ENCODE results near the gene KAZALD1. TPM values are rescaled to one million over a fixed set of nuclear protein-coding genes. Genes with fewer than 3 reads are reported as not detected.

KAZALD1 gene
- total RNA-seq, 1 experiment from 2014 or later, result 31.3 TPM

DNA sequence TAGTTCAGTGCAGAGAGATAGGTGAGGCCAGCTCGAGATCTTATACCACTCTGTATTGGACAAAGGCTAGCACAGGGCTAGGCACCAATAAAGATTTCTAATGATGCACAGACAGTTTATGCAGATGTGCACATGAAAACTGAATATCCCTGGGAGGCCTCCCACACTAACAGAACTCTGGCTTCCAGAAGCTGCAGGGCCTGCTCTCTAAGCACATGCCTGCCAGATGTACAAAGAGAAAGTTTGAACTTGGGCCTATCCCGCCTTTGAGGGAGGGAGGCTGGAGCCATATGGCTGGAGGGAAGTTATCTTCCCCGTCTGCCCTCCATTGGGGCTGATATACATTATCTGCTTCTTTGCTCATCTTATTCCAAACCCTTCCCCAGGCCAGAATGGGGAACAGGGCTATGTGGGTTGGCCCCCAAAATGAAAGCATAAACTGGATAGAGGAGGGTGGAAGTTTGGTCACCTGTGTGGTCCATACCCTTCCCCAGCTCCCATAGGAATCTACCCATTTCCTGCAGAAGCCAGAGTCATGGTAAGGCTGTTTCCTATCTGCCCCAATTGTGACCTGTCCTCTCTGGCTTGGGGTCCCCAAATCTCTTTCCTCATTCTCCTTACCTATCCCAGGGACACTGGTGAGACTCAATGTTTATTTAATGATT lies 3.8 kb downstream of the KAZALD1 start:
- no peak for DNase-seq (ENCODE audit: extremely low read depth, low read depth)

DNA sequence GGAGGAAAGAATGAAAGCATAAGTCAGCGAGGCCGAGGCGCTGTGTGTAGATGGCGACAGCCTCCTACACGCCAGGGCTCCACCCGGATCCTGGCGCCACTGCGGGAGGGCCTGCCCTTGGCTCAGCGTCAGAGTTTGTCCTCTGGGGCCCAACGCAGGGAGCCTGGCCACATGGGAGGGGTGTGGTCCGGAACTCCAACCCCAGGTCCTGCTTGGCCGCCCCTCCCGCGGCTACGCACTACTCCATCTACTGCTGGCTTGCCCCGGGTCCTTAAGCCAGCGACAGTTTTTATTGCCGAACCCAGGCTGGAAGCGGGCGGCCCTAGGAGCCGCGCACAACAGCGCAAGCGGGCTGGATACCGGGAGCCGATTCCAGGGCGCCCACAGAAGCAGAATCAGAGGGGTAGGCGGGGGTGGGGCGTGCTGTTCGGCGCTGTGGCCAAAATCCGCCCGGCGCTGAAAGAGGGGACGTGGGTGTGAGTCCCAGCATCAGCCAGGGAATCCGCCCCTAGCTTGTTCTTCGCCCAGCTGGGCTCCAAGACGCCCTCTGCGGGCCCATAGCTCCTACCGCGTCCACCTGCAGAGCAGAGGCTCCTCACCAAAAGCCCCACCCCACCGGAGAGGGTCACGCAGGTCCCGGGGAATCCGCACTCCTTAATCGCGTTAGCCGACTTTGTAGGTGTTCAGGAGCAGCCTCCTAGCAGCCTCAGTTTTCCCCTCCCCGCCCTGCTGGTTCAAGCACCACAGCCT lies 4.5 kb downstream of the KAZALD1 start:
- DNase-seq (ENCODE audit: extremely low read depth, low read depth), result peak; percentile 92

DNA sequence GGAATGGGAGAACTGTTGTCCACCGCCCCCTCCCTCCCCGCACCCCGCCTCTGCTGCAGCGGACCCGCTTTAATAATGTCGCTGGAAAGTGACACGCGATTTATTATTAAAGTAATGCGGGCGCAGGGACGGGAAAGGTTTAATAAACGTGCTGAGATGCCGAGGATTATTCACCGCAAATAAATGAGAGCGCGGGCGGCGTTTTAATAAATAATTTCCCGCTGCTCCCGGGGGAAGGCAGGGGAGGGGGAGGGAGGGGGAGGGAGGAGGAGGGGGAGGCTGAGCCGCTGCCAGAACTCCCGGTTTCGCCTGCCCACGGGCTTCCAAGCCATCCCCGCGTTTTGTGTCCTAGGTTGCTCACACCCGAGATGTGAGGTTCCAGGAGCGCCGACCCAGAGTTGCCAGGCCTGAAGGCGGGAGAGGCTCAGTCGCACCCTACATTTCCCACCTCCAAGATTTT lies 5.1 kb downstream of the KAZALD1 start:
- DNase-seq (ENCODE audit: extremely low read depth, low read depth), result no peak

DNA sequence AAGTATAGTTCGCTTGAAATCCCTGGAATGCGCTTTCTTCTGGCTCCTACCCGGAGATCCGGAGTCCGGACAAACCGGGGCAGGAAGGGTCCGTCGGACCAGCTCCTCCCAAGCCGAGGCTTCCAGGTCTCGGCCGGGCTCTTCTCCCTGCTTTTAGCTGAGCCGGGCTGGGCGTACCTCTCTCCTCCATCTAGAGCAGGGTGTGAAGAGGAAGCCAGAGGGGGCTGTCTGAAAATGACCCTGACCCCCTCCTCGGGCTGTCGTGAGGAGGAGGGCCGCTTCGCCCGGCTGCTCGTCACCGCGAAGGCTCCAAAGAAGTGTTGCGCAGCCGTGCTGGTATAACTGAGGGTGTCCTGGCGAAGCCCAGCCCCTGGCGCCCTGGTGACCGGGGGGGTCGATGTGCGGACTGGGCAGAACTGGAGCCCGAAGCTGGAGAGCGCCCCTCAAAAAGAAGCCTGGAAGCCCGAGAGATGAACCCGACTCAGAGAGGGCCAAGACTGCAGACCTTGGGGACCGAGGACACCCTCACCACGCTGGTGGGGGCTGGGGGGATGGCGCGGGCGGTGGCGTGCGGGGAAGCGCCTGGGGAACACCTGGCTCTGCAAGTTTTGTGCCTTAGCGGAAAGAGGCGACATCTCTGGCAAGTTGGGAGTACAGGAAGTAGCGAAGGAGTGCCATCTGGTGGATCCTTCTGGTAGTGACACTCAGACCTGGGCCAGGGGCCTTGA lies 5.7 kb downstream of the KAZALD1 start:
- peak; percentile 82 for DNase-seq (ENCODE audit: extremely low read depth, low read depth)

DNA sequence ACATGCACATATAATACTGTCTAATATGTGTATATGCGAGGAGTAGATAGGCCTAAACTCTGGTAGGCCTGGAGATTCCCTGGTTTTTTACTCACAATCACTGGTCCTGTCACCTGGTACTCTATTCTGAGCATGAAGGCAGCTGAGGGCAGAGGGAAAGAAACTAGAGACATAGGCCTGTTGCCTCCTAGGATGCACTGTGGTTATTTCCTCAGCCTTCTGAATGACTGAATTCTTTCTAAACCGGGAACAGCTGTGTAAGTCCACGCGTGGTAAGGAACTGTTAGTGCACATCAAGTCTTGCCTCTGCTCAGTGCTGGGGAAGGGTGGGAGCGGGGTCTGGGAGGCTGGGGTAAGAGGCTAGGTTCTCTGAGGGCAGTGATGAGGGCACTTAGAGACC lies 7.7 kb downstream of the KAZALD1 start:
- no peak for DNase-seq (ENCODE audit: extremely low read depth, low read depth)

DNA sequence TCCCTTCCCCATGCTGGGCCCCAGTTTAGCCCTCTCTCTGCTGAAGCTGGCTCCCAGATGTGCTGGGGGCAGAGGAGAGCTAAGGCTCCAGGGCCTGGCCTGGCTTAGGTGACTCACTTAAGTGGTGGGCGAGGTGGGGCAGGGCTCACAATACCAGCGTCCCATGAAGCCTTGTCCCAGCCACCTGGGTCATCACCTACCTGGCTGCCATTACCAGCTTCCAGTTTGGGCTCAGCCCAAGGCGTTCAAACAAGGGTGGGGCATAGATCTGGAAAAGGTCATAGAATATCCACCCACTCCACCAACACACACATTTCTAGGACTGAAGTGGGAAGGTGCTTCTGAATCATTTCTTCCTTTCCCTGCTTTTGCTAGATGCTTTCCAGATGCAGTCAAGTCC lies 8.3 kb downstream of the KAZALD1 start:
- DNase-seq (ENCODE audit: extremely low read depth, low read depth), result no peak

DNA sequence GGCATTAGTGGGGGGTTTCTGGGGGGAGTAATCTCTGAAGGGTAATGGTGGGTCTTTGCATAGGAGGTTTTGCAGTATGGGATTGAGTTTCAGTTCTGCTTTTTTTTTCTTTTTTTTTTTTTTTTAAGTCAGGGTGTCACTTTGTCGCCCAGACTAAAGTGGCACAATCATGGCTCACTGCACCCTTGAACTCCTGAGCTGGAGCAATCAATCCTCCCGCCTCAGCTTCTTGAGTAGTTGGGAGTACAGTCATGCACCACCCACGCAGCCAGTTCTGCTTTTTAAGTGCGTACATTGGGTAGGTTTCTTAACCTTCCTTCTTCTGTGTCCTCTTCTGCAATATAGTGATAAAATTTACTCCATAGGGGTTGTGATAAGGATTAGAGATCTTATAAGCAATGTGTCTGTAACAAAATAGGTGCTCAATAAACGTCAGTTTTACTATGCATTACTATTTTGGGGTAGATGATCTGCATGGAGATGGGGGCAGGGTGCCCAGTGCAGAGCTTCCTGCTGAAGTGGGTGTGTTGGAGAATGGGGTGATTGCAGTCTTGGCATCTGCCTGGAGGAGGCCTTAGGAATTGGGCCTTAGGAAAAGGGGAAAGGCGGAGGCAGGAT lies 9.6 kb downstream of the KAZALD1 start:
- no peak for DNase-seq (ENCODE audit: extremely low read depth, low read depth)

DNA sequence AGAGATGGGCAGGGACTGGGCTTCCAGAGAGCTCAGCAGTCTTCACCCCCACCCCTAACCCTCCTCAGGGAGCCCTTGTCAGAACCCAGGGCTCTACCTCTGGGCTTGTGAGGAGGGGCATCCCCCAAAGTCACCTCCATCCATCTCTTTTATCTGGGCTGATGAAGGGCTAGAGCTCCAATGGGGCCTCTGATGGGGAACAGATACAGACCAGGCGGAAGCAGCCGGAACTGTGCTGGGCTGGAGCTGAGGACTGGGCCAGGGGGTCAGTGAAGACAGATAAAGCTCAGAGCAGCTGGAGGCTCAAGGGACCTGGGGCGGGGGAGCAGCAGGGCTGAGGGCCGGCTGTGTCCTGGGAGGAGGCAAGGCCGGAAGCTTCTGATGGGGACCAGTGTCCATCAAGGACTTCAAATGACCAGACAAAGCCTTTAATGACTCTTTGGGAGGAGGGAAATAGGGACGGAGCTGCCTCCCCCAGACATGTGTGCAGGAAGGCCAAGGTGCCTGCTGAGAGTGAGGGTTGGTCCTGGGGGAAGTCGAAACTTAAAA lies 10.2 kb downstream of the KAZALD1 start:
- no peak for DNase-seq (ENCODE audit: extremely low read depth, low read depth)

DNA sequence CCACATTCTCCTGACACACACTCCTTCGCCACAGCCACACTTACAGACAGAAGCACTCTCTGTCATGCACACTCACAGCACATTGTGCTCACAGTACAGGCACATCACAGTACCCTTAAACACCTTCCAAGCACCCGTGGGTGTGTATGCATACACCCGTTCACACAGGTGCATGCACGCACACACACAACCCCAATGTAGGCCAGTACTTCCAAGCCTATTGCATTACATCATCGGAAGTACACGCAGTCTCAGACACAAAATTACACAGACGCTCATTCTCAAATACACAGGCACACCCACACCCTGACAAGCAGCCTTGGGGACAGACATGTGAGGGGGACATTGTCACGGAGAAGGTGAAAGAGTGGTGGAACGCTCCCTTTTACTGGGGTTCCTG lies 11.1 kb downstream of the KAZALD1 start:
- no peak for DNase-seq (ENCODE audit: extremely low read depth, low read depth)

DNA sequence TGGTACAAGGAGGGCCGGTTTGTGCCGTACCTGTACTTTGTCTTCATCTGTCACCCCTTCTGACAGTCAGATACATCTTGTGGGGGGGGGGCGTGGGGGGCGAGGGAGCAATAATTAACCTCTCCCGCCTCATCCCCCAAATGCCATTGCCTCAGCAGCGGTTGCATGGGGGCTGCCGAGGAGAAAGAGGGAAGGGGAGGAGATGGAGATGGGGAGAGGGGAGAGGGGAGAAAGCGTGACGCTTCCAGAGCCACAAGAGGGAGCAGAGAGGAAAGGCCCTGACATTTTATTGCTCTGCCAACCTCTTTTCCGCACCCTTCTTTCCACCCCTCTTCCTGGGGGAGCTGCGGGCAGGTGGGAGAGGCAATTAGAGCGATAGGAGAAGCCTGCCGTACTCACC lies 11.8 kb downstream of the KAZALD1 start:
- DNase-seq (ENCODE audit: extremely low read depth, low read depth), result no peak

DNA sequence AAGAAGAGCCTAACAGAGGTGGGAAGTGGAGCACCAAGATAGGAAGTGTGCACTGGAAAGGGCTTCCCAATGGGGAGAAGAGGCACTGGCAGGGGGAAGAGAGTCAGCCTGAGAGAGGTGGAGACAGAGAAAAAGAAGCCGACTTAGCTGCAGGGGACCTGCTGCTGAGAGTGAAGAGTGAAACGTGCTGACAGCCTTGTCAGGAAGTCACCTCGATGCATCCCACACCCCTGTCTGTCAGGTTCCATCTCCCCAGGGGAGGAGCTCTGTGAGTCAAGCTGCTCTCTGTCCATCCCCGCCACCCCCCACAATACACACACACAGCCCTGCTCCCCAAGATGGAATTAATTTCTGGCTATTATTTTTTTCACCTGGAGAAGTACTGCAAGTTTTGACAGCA lies 14.0 kb downstream of the KAZALD1 start:
- DNase-seq (ENCODE audit: extremely low read depth, low read depth), result no peak

DNA sequence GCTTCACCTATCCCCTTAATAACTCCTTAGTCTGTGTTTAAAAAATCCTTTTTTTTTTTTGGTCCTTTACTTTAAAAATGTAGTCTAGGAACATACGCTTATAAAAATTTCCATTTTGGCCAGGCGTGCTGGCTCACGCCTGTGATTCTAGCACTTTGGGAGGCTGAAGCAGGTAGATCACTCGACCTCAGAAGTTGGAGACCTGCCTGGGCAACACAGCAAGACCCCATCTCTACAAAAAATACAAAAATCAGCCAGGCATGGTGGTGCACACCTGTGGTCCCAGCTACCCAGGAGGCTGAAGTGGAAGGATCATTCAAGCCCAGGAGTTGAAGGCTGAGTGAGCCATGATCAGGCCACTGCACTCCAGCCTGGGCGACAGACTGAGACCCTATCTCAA lies 14.8 kb downstream of the KAZALD1 start:
- no peak for DNase-seq (ENCODE audit: extremely low read depth, low read depth)

DNA sequence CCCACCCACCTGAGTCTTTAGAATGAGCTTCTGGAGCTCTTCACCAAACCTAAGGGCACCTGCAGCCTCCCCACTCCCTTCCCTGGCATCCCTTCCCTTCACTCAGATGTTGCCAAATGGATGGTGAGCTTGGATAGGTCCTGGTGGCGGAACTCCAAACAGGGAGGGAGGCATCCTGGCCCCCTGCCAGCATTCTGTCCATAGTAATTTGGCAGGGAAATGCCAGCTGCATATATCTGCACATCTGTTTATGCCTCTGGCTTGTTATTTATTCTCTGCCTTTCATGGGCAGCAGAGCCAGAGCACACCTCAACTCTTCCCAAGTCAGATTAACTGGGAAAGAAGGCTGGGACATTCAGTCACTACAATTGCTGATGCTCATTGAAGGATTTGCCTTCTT lies 18.1 kb downstream of the KAZALD1 start:
- no peak for DNase-seq (ENCODE audit: extremely low read depth, low read depth)

DNA sequence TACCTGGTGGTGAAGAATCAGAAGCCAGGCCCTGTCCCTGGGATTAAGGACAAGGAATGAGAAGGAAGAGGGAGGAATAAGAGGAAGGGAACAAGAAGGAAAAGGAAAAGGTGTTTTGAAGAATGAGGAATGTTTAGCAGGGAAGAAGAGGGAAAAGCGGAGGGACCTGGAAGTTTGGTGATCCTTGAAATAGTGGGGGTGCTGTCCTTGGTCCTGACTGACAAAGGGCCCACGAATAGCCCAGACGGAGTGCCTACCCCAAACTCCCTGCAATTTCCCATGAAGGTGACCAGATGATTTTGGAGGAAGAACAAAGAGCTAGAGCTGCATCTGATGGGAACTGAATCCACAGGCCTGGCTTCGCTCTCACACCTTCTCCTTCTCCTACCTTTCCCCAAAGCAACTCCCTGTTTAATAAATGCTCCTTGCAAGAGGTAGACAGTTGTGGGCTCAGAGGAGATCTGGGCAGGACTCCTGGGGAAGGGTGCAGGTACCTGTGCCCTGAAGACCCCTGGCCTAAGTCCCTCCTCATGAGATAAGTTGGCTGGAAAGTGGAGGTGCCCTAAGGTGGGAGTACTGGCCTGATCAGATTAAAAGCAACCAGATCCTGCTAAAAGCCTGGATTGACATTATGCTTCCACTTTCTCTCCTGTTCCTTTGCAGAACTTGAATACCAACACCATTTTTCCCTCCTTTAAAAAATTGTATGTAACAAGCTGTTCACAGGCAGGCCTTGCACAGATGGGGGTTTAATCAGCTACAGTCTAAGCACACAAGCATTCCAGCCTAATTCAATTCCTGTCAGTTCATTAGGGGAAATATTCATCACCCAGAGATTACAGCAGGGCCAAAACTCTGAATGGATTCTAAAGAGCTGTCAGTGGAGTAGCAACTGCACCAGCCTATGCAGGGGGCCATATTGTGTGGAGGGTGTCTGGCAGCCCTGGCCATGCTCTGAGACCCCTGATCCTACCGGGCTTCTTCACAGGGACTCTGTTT lies 19.4 kb downstream of the KAZALD1 start:
- DNase-seq (ENCODE audit: extremely low read depth, low read depth), result no peak

DNA sequence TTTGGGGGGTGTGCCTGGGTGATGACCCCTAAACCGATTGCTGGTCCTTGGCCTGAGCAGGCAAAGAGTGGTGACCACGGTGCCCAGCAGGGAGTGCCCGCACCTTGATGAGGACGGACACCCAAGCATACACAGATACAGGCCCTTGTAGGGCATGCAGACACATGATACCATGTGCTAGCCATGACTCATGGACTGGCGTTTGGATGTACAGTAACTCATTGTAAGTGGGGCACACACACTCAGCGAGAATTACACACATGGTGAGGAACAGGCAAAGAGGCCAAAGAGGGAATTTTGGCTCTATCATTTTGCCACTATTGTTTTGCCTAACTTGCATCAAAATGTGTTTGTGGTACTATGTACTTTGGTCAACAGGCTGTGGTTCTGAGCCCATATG lies 24.1 kb downstream of the KAZALD1 start:
- DNase-seq (ENCODE audit: extremely low read depth, low read depth), result no peak

DNA sequence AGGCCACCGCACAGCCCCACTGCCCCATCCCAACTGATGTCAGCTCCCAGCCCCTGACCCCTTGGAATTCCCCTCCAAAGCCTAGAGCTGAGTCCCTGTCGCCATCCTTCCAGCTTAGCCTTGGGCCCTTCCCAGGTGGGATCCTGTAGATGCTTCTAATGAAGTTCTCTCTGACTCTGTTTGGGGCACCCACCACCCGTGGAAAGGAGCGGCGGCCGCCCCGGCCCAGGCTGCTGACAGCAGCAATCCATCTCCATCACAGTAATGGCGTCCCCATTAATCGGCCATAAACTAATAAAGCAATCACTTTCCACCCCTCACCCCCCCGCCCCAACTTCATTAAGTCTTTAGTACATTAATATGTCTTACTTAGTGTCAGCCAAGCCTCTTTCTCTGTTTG lies 25.6 kb downstream of the KAZALD1 start:
- no peak for DNase-seq (ENCODE audit: extremely low read depth, low read depth)

DNA sequence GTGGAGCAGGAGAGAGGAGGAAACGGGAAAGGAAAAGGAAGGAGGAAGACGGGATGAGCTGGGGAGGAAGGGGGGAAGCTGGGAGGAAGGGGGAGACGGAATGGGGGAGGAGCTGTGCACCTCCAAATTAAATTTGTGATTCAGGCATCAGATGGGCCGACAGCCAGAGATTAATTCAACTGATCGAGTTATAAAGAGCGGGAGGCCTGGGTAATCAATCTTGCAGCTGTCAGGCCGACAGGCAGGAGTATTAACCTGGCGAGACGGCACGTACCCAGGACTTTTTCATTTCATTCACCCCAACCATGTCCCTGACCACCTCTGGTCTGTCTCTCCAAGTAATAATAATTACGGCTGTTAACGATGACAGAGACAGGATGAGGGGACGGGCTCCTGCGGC lies 26.2 kb downstream of the KAZALD1 start:
- DNase-seq (ENCODE audit: extremely low read depth, low read depth), result no peak

DNA sequence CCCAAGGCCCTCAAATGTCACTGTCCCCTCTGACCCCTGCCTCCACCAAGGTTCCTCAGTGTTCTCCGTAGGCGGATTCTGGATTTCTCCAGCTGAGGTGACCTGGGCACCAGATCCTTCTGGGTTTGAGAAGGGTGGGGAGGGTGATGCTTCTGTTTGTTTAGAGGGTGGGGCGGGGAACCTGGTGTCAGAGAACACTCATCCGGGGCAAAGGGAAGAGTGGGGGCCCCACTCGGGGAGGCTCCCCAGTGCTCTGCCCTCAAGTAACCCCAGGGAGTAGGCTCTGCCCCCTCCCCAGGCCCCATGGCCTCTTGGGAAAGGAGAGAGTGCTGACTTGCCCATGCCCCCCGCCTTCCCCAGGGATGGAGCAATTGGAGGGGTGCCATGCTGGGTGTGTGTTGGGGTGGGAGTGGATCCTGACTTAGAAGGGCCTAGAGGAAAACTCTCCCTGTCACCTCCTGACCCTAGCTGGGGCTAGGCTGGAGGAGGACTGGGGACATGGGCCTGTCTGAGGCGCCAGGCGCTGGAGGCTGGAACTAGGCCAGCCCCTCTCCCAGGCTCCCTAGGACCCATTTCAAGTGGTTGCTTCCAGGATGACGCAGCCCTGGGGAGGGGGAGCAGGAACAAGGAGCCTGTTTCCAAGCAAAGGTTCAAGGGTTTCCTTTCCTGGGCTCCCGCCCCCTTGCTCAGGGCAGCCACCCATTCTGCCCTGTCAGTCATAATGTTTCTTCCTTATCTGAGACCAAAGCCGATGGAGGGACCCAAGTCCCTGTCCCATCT lies 27.9 kb downstream of the KAZALD1 start:
- no peak for DNase-seq (ENCODE audit: extremely low read depth, low read depth)

DNA sequence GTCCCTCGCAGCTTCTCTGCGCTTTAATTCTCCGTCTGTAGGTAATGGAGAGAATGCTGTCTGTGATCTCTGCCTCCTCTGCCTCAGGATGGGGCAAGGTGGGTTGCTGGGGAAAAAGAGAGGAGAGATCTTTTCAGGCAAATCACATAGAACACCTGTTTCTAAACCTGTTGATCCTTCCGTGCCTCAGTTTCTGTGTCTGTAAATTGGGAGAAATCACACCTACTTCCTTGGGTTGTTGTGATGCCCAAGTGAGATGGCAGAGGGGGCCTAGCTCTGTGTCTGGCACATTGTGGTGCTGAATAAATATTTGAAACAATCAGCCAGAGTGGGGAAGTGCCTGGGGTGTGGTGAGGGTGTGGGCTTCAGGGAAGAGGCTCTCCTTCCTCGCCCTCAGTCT lies 28.8 kb downstream of the KAZALD1 start:
- DNase-seq (ENCODE audit: extremely low read depth, low read depth), result no peak

All from NCI-H460 (cell line).